HUES64 (cell line): ENCODE measurements around the gene MYOCD.

Experiments used
- H3K27ac ChIP-seq: 2 replicates; pipeline ENCODE4 v1.7.0; 2013; ENCODE audit warnings: low read depth, low read length, inconsistent platforms
- H3K27me3 ChIP-seq: 2 replicates; pipeline ENCODE4 v1.6.1; 2013; ENCODE audit warnings: mild to moderate bottlenecking, low read length; ENCODE audit not compliant: insufficient read depth
- H3K36me3 ChIP-seq: 2 replicates; pipeline ENCODE4 v1.6.1; 2013; ENCODE audit warnings: mild to moderate bottlenecking, low read length; ENCODE audit not compliant: insufficient read depth
- H3K4me1 ChIP-seq: 2 replicates; pipeline ENCODE4 v1.6.1; 2013; ENCODE audit warnings: mild to moderate bottlenecking, low read length, moderate library complexity; ENCODE audit not compliant: insufficient read depth
- H3K4me3 ChIP-seq: 2 replicates; pipeline ENCODE4 v1.5.1; 2013; ENCODE audit warnings: mild to moderate bottlenecking, low read length, moderate library complexity
- H3K9ac ChIP-seq: 2 replicates; pipeline ENCODE4 v1.6.1; 2013; ENCODE audit warnings: mild to moderate bottlenecking, low read depth, low read length
- H3K9me3 ChIP-seq: 2 replicates; pipeline ENCODE4 v1.6.1; 2013; ENCODE audit warnings: low read depth, low read length; ENCODE audit not compliant: insufficient read depth
- WGBS: fragments of 150-250, 120-280 bp; methylation state at CpG from one replicate; pipeline ENCODE4 v1.1.7; 2013; ENCODE audit warnings: missing lambda C conversion rate; 5-methylcytosine and 5-hydroxymethylcytosine counted together

Gene MYOCD

DNA sequence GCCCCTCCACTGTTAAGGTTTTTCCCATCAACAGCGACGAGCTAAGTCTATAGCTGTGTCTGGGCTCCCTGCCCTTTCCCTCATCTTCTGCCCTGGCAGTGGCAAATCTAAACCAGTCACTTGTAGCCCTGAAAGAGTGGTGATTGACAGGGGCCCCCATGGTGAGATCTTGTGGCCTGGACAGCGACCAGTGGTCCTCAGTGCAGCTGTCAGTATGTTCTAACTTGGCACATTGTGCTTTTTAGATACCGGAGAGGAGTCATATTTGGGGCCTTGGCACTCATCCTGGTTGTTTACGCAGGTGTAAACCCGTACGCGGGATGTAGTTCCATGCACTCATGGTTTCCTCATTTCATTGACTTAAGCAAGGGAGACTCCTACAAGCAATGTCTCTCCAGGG, 66.1 kb downstream of the MYOCD start:
- H3K36me3 ChIP-seq, result no peaks in the 10 kb centered on the region
- H3K4me3 ChIP-seq, result no peak overlapping the region
- no peak overlapping the region for H3K9ac ChIP-seq
- no peaks in the 10 kb centered on the region for H3K9me3 ChIP-seq
- H3K4me1 ChIP-seq, result peaks cover 11% of the 10 kb centered on the region
- WGBS, result 95% methylated on average over 8 of the region's 8 CpGs
- H3K27me3 ChIP-seq, result no peaks in the 10 kb centered on the region
- no peak overlapping the region for H3K27ac ChIP-seq

DNA sequence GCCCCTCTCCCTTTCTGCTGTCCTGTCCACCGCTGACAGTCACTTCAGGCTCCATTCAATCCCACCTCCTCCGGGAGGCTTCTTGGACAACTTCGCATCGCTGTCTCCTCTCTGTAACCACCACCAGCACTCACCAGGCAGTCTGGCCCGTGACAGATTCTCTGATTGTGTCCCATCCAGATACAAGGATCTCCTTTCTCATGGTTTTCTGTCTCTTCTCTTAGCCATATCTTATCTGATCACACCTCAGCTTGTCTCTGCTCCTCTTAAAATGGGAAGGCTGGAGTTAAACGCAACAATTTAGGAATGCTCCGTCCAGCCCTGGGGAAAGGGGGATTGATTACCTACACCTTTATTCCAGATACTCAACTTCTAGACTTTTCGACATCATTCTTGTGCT, 66.7 kb downstream of the MYOCD start:
- 82% methylated on average over 8 of the region's 8 CpGs for WGBS
- H3K27ac ChIP-seq, result no peak overlapping the region

DNA sequence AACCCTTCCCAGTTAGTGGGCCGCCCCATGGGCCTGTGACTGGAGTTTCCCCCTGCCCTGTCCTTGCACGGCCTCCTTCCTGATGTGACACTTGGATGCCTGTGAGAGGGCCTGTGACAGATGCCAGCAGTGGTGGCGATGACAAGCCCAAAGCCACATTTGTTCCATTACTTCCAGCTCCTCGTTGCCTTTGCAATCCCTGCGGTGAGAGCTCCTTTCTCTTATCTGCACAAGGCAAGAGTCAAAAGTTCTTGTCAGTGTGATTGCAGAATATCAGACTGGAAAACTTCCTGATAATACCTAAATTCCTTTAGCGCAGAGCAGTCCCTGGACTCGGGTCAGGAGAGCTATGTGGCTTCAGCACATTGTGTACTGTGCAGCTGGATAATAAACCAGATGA, 69.2 kb downstream of the MYOCD start:
- Histone ChIP-seq H3K27ac (no peak overlapping the region), H3K4me3 (no peak overlapping the region), H3K4me1 (peaks cover 11% of the 10 kb centered on the region), H3K27me3 (no peaks in the 10 kb centered on the region), H3K9ac (no peak overlapping the region), H3K36me3 (no peaks in the 10 kb centered on the region), H3K9me3 (no peaks in the 10 kb centered on the region)
- WGBS, result 89% methylated on average over 7 of the region's 7 CpGs

More for the DNA sequence above, 66.7 kb downstream of the MYOCD start:
- H3K4me3 ChIP-seq, result no peak overlapping the region
- no peak overlapping the region for H3K9ac ChIP-seq
- peaks cover 11% of the 10 kb centered on the region for H3K4me1 ChIP-seq
- no peaks in the 10 kb centered on the region for H3K9me3 ChIP-seq
- no peaks in the 10 kb centered on the region for H3K36me3 ChIP-seq
- H3K27me3 ChIP-seq, result no peaks in the 10 kb centered on the region

DNA sequence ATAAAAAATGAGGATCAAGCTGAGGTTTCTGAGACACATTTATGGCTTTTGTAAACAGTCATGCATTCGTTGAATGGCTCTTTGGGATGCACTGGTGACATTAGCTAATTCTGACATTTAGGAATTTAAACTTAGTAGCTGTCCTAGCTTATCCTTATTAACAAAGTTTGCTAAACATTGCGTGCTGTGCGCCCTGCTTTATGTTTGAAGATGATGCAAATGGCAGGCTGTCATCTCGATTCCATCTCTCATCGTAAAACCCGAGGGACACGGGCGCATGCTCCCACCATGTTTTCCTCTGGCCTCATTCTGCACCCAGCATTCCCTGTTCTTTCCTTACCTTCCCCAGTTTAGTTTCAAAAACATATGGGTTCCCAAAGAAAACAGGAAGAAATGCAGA, 69.8 kb downstream of the MYOCD start:
- WGBS, result 94% methylated on average over 8 of the region's 8 CpGs
- H3K27ac ChIP-seq, result no peak overlapping the region
- no peaks in the 10 kb centered on the region for H3K27me3 ChIP-seq

DNA sequence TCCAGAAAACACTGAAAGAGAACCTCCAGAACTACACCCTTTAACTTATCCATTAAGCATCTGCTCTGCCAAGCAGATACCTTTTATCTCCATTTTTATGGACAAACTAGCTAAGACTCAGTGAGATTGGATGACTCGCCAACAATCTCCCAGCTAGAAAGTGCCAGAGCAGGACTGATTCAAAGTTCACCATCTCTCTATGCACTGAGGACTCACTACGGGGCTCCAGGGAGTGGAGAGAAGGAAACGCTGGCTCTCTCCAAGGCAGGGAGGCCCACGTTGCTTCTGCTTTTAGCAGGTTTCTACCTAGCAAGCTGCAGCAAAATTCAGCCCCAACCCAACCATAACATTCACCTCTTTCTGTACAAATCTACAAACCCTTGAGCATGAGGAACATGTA, 70.8 kb downstream of the MYOCD start:
- Histone ChIP-seq H3K9ac (no peak overlapping the region), H3K36me3 (no peaks in the 10 kb centered on the region), H3K27me3 (no peaks in the 10 kb centered on the region), H3K27ac (no peak overlapping the region), H3K4me3 (no peak overlapping the region), H3K9me3 (no peaks in the 10 kb centered on the region), H3K4me1 (peaks cover 2% of the 10 kb centered on the region; the same call in 1 of the 2 replicates)
- WGBS, result 92% methylated on average over 4 of the region's 4 CpGs

More for the DNA sequence above, 69.8 kb downstream of the MYOCD start:
- Histone ChIP-seq H3K36me3 (no peaks in the 10 kb centered on the region), H3K4me3 (no peak overlapping the region), H3K9ac (no peak overlapping the region), H3K9me3 (no peaks in the 10 kb centered on the region), H3K4me1 (peaks cover 9% of the 10 kb centered on the region)

DNA sequence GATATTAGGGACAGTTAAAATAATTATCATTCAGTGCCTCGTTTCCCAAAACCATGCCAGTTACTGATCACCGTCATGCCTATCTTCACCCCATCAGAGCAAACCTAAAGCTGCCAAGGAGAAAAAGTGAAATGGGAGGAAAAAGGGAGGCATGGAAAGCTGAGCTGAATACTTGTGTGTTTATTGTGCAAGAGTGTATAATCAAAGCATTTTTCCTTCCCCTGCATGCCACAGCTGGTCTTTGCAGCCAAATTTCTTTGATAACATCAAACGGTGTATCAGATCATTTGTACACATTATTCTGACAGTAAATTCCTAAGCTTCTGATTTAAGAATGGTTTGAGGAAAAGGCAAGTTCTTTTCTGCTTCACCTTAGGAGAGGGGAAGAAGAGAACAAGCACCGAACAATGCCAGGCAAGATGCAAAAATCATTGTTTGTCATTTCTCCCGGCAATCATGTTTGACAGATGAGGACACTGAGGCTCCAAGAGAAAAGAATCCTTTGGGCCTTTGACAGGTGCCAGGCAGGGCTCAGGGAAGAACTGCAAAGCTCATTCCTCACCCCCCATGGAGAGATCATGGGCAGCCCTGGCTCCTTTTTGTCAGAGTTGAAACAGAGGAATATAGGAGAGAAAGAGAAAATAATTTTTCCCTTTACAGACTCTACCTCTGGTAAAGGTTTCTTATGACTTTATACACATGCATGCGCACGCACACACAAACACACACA, 72.2 kb downstream of the MYOCD start:
- 97% methylated on average over 4 of the region's 7 CpGs for WGBS
- H3K27me3 ChIP-seq, result no peaks in the 10 kb centered on the region

DNA sequence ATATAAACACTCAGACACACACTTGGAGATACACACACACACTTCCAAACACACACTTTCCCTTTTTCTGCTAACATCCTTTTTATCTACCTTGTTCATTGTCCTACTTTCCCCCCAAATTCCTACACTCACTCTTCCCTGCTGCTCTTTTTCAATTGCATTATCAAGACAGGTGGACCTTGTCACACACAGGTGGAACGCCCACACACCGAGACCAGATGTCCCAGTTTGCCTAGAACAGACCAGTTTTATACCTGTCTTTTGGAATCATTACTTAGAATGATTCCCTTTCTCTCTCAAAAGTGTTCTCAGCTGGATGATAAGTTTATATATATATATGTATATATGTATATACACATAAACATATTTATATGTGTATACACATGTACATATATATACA, 72.9 kb downstream of the MYOCD start:
- H3K4me1 ChIP-seq, result no peaks in the 10 kb centered on the region
- no peak overlapping the region for H3K4me3 ChIP-seq
- no peak overlapping the region for H3K27ac ChIP-seq
- no peaks in the 10 kb centered on the region for H3K9me3 ChIP-seq
- H3K27me3 ChIP-seq, result no peaks in the 10 kb centered on the region
- no peak overlapping the region for H3K9ac ChIP-seq
- WGBS, result 100% methylated on average over 2 of the region's 2 CpGs
- H3K36me3 ChIP-seq, result no peaks in the 10 kb centered on the region

More for the DNA sequence above, 72.2 kb downstream of the MYOCD start:
- Histone ChIP-seq H3K4me3 (no peak overlapping the region), H3K9me3 (no peaks in the 10 kb centered on the region), H3K36me3 (no peaks in the 10 kb centered on the region), H3K9ac (no peak overlapping the region), H3K27ac (no peak overlapping the region), H3K4me1 (no peaks in the 10 kb centered on the region)

DNA sequence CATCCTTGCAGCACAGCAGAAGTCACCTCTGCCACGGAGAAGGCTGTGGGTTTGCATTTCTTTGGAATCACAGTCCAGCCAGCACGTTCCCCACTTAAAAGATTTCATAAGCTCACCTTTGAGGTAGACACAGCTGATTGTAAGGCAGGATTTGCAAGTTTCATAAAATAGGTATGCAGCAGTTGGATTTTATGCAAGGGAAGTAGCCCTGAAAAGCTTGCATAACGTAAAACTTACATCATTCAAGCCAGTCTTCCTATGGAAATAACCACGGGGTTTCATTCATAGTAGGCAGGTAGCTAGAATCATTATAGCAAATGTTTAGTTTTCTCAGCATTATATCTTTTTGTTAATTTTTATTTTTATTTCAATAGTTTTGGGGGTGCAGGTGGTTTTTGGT, 73.8 kb downstream of the MYOCD start:
- Histone ChIP-seq H3K27ac (no peak overlapping the region), H3K27me3 (no peaks in the 10 kb centered on the region), H3K36me3 (no peaks in the 10 kb centered on the region), H3K4me1 (no peaks in the 10 kb centered on the region), H3K9ac (no peak overlapping the region), H3K9me3 (no peaks in the 10 kb centered on the region), H3K4me3 (no peak overlapping the region)
- 93% methylated on average over 4 of the region's 4 CpGs for WGBS

DNA sequence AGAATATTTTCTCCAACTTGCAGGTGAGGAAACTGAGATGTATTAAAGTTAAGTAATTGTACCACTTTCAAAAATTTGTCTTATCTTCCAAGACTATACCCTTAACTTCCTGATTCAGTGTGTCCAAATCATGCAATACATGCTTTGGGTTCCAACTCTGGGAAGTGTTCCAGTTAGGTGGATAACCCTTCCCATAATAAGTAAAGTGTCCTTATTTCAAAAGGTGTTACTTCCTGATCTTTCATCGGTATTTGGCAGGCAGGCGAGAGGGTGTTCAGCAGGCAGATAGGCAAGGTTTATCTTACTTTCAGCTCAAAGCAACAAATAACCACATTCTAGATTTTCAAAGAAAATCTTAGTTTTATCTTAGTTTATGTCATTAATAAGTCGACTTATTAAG, 77.4 kb downstream of the MYOCD start:
- Histone ChIP-seq H3K4me1 (no peaks in the 10 kb centered on the region), H3K36me3 (no peaks in the 10 kb centered on the region), H3K4me3 (no peak overlapping the region), H3K27me3 (no peaks in the 10 kb centered on the region), H3K9ac (no peak overlapping the region), H3K9me3 (no peaks in the 10 kb centered on the region), H3K27ac (no peak overlapping the region)
- 88% methylated on average over 2 of the region's 3 CpGs for WGBS

DNA sequence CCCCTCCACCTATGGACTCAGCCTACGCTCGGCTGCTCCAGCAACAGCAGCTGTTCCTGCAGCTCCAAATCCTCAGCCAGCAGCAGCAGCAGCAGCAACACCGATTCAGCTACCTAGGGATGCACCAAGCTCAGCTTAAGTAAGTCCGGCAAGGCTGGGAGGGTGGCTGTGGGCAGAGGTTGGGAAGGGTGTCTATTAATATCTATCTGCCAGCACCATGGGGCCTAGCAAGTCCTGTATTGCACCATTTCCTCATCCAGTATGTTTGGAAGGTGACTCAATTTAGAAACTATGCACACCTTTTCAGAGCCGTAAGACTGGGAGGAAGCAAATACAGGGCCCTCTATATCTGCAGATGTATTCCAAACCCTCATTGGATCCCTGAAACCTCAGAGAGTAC, 78.6 kb downstream of the MYOCD start:
- 91% methylated on average over 5 of the region's 5 CpGs for WGBS

DNA sequence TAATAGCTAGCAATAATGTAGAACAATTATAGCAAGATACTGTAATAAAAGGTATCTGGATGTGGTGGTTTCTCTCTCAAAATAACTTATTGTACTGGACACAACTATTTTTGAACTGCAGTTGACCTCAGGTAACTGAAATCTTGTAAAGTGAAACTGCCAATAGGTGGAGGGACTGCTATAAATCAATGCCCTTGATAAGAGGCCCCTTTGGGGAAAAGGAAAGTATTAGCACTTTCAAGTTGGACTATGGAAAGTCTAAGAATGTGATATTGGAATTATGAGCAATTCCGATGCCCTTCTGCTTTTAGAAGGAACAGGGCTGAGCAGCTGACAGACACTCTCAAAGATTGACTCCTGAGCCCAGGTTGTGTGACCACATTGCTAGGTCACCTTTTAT, 79.1 kb downstream of the MYOCD start:
- Histone ChIP-seq H3K9me3 (no peaks in the 10 kb centered on the region), H3K36me3 (no peaks in the 10 kb centered on the region), H3K4me1 (no peaks in the 10 kb centered on the region), H3K9ac (no peak overlapping the region), H3K4me3 (no peak overlapping the region), H3K27ac (no peak overlapping the region), H3K27me3 (no peaks in the 10 kb centered on the region)
- 96% methylated on average over 1 of the region's 1 CpG for WGBS

More for the DNA sequence above, 78.6 kb downstream of the MYOCD start:
- Histone ChIP-seq H3K9ac (no peak overlapping the region), H3K4me1 (no peaks in the 10 kb centered on the region), H3K27ac (no peak overlapping the region), H3K9me3 (no peaks in the 10 kb centered on the region), H3K36me3 (no peaks in the 10 kb centered on the region), H3K4me3 (no peak overlapping the region), H3K27me3 (no peaks in the 10 kb centered on the region)

DNA sequence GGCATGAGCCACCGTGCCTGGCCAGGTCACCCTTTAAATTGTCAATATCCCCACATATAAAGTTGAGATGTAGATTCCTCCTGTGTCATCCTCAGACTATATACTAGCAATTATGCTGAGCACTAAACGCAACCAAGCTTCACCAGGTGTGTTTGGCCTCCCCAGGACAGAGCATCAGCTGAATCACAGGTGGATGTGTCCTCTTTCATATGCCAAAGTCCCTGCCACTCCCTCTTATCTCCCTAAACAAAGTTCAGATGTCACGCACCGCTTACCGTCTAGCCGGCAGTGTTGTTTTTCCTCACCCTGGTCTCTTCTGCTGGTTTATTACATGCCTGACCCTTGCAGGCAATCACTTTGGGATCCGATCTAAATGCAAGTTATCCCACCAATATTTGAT, 79.8 kb downstream of the MYOCD start:
- Histone ChIP-seq H3K4me3 (no peak overlapping the region), H3K9ac (no peak overlapping the region), H3K4me1 (no peaks in the 10 kb centered on the region), H3K27ac (no peak overlapping the region), H3K27me3 (no peaks in the 10 kb centered on the region), H3K36me3 (no peaks in the 10 kb centered on the region), H3K9me3 (no peaks in the 10 kb centered on the region)
- 90% methylated on average over 7 of the region's 7 CpGs for WGBS
